GM21367 (cell line): Measurements from ENCODE around the gene WDR77.

Experiments used
- ATAC-seq: cut with Tn5 transposase; IDR thresholded peaks from one replicate; pipeline ENCODE4 v1.9.1; 2021; ENCODE audit not compliant: unreplicated experiment

The WDR77 gene

GRCh38 chr1:111448918-111449702 lies at the start of gene WDR77, which contains the start of gene ATP5PB:
Gene WDR77, minus strand, starts transcription at chr1:111449256. Its CDS starts 87 bp downstream, at chr1:111449169.
Gene ATP5PB, plus strand, starts transcription at chr1:111449464. Its CDS starts 78 bp downstream, at chr1:111449542.
- peak; percentile 82 for ATAC-seq

GRCh38 chr1:111497592-111497991 lies 48.5 kb upstream of the WDR77 start:
- no peak for ATAC-seq

- ATAC-seq: no peak
Observed at GRCh38 chr1:111496398-111496797, 47.3 kb upstream of the WDR77 start.

GRCh38 chr1:111491070-111491469 lies 42.0 kb upstream of the WDR77 start:
- no peak for ATAC-seq

GRCh38 chr1:111490220-111490619 lies 41.2 kb upstream of the WDR77 start:
- no peak for ATAC-seq

- ATAC-seq: no peak
Observed at GRCh38 chr1:111489604-111490003, 40.5 kb upstream of the WDR77 start.

- no peak for ATAC-seq
Observed at GRCh38 chr1:111488669-111489068, 39.6 kb upstream of the WDR77 start.

GRCh38 chr1:111487133-111487532 lies 38.1 kb upstream of the WDR77 start:
- ATAC-seq: no peak

GRCh38 chr1:111486431-111486830 lies 37.4 kb upstream of the WDR77 start:
- no peak for ATAC-seq

- ATAC-seq: no peak
Observed at GRCh38 chr1:111484391-111485026, 35.5 kb upstream of the WDR77 start.

- ATAC-seq: no peak
Observed at GRCh38 chr1:111483876-111484275, 34.8 kb upstream of the WDR77 start.

GRCh38 chr1:111483166-111483565 lies 34.1 kb upstream of the WDR77 start:
- ATAC-seq: no peak

GRCh38 chr1:111481387-111482221 lies 32.5 kb upstream of the WDR77 start:
- ATAC-seq: no peak

GRCh38 chr1:111480674-111481073 lies 31.6 kb upstream of the WDR77 start:
- ATAC-seq: no peak

- ATAC-seq: peak; percentile 57
Observed at GRCh38 chr1:111476761-111477309, 27.8 kb upstream of the WDR77 start.

- ATAC-seq: no peak
Observed at GRCh38 chr1:111476214-111476613, 27.2 kb upstream of the WDR77 start.

- ATAC-seq: no peak
Observed at GRCh38 chr1:111475701-111476100, 26.6 kb upstream of the WDR77 start.

GRCh38 chr1:111474521-111474920 lies 25.5 kb upstream of the WDR77 start:
- ATAC-seq: no peak

- no peak for ATAC-seq
Observed at GRCh38 chr1:111474106-111474505, 25.1 kb upstream of the WDR77 start.

GRCh38 chr1:111471538-111471937 lies 22.5 kb upstream of the WDR77 start:
- no peak for ATAC-seq

- peak; percentile 56 for ATAC-seq
Observed at GRCh38 chr1:111471012-111471411, 22.0 kb upstream of the WDR77 start.
